Smooth muscle cell (in vitro differentiated cells): ENCODE measurements around the gene TSNAXIP1. TPM values are rescaled to one million over a fixed set of nuclear protein-coding genes. Genes with fewer than 3 reads are reported as not detected.

Experiments
- DNase-seq: peaks from one replicate; lab custom pipeline; 2025; ENCODE audit not compliant: unreplicated experiment; lab: John Stamatoyannopoulos, UW
- H2AFZ ChIP-seq: fragments of 200-600 bp; sonication (generic); 2 replicates; pipeline ENCODE4 v1.6.0; 2016; ENCODE audit warnings: antibody characterized with exemption, low read depth, mild to moderate bottlenecking
- H3F3A ChIP-seq: fragments of 200-600 bp; sonication (generic); 2 replicates; pipeline ENCODE4 v1.6.0; 2017; ENCODE audit warnings: antibody characterized with exemption, low read depth
- H3K27ac ChIP-seq: fragments of 200-600 bp; sonication (generic); 2 replicates; pipeline ENCODE4 v1.5.1; 2016; ENCODE audit warnings: low read depth, mild to moderate bottlenecking
- H3K27me3 ChIP-seq: fragments of 200-600 bp; sonication (generic); 2 replicates; pipeline ENCODE4 v1.6.1; 2016; ENCODE audit warnings: low read depth, mild to moderate bottlenecking
- H3K36me3 ChIP-seq: fragments of 200-600 bp; sonication (generic); 2 replicates; pipeline ENCODE4 v1.5.1; 2016; ENCODE audit warnings: low read depth
- H3K4me1 ChIP-seq: fragments of 200-600 bp; sonication (generic); 2 replicates; pipeline ENCODE4 v1.5.1; 2016; ENCODE audit warnings: low read depth
- H3K4me2 ChIP-seq: fragments of 200-600 bp; sonication (generic); 2 replicates; pipeline ENCODE4 v1.6.0; 2016; ENCODE audit warnings: mild to moderate bottlenecking
- H3K4me3 ChIP-seq: fragments of 200-600 bp; sonication (generic); 2 replicates; pipeline ENCODE4 v1.5.1; 2016; ENCODE audit warnings: mild to moderate bottlenecking
- H3K79me2 ChIP-seq: fragments of 200-600 bp; sonication (generic); 2 replicates; pipeline ENCODE4 v1.6.0; 2016; ENCODE audit warnings: low read depth, mild to moderate bottlenecking
- H3K9ac ChIP-seq: fragments of 200-600 bp; sonication (generic); 2 replicates; pipeline ENCODE4 v1.6.0; 2016; ENCODE audit warnings: low read depth
- H3K9me3 ChIP-seq: fragments of 200-600 bp; sonication (generic); replicated peaks from 2 replicates; pipeline ENCODE4 v1.5.1; 2016; ENCODE audit warnings: low read depth
- H4K20me1 ChIP-seq: fragments of 200-600 bp; sonication (generic); 2 replicates; pipeline ENCODE4 v1.6.0; 2016; ENCODE audit warnings: low read depth
- WGBS: methylation state at CpG from one replicate; pipeline ENCODE4 v1.1.7; 2016; ENCODE audit warnings: low lambda C conversion rate; 5-methylcytosine and 5-hydroxymethylcytosine counted together
- polyA plus RNA-seq: library from polyadenylated mRNA; unstranded; fragments of >200 nt; fragmentation: Nextera tagmentation; extraction: Ambion mirVana; gene quantifications from 2 replicates; pipeline ENCODE4 v1.2.1, GENCODE V29; 2016
- total RNA-seq: library from RNA; depleted of rRNA; stranded (reverse); fragments of >200 nt; gene quantifications from 2 replicates; pipeline ENCODE4 v1.2.3, GENCODE V29; 2014
- TF ChIP-seq, protein P1 (sequence below): fragments of 200-600 bp; sonication (generic); IDR thresholded peaks from 2 replicates; pipeline ENCODE4 v1.5.1; 2017; ENCODE audit warnings: borderline replicate concordance, mild to moderate bottlenecking, antibody characterized with exemption; ENCODE audit not compliant: insufficient read depth, poor library complexity, severe bottlenecking

Gene TSNAXIP1
- total and polyA plus RNA-seq, 2 experiments from 2014 or later = 0.18 to 1.0 TPM

DNA sequence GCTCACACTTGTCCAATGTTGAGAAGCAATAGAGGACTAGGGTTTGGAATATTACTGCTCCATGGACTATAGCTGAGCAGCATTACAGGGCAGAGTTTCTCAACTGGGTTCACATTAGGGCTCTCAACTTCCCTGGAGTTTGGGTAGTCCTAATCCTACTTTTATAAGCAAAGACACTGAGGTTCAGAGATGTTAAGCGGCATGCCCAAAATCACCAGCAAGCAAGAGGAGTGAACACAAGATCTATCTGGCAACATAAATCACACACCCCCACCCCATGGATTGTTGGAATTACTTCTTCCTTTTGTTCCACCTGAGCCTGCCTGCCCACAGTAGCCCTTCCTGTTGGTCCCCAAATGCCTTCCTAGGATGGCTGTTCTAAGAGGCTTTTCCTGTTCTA, 5.2 kb downstream of the TSNAXIP1 start:
- no peaks in the 10 kb centered on the region for H3K27me3 ChIP-seq
- H3K27ac ChIP-seq = no peak overlapping the region
- no peaks in the 10 kb centered on the region for H3K79me2 ChIP-seq
- DNase-seq = no peak
- no peaks in the 10 kb centered on the region for H3K36me3 ChIP-seq
- no peak overlapping the region for H3K4me3 ChIP-seq
- H3K4me2 ChIP-seq = no peak overlapping the region
- no peak overlapping the region for H2AFZ ChIP-seq
- TF ChIP-seq, protein P1, sequence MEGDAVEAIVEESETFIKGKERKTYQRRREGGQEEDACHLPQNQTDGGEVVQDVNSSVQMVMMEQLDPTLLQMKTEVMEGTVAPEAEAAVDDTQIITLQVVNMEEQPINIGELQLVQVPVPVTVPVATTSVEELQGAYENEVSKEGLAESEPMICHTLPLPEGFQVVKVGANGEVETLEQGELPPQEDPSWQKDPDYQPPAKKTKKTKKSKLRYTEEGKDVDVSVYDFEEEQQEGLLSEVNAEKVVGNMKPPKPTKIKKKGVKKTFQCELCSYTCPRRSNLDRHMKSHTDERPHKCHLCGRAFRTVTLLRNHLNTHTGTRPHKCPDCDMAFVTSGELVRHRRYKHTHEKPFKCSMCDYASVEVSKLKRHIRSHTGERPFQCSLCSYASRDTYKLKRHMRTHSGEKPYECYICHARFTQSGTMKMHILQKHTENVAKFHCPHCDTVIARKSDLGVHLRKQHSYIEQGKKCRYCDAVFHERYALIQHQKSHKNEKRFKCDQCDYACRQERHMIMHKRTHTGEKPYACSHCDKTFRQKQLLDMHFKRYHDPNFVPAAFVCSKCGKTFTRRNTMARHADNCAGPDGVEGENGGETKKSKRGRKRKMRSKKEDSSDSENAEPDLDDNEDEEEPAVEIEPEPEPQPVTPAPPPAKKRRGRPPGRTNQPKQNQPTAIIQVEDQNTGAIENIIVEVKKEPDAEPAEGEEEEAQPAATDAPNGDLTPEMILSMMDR = no peak
- no peaks in the 10 kb centered on the region for H4K20me1 ChIP-seq
- 100% methylated on average over 1 of the region's 1 CpG for WGBS
- no peak overlapping the region for H3K9ac ChIP-seq
- no peaks in the 10 kb centered on the region for H3K4me1 ChIP-seq
- H3F3A ChIP-seq = no peaks in the 10 kb centered on the region
- no peaks in the 10 kb centered on the region for H3K9me3 ChIP-seq

DNA sequence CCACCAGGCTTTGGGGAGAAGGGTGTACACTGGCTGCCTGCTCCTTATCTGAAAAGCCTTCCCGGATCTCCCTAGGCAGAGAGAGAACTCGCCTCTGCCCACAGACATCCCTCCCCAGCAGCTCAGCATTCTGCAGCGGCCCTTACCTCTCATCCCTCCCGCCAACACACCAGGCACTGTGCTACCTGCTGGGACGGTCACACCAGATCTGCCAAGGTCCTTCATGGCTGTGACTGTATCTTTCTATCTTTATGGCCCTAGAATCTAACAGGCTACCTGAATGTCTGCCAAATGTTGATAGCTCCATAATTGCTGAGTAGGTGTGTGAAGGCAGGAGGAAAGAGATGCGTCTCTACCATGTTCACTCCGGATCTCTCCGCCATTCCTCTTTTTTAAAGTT, 7.9 kb downstream of the TSNAXIP1 start:
- no peak for DNase-seq
- Histone ChIP-seq H3K9ac (no peak overlapping the region), H3K4me1 (no peaks in the 10 kb centered on the region), H4K20me1 (no peaks in the 10 kb centered on the region), H3K27me3 (no peaks in the 10 kb centered on the region), H3K4me2 (no peak overlapping the region), H2AFZ (no peak overlapping the region), H3K9me3 (no peaks in the 10 kb centered on the region), H3K79me2 (no peaks in the 10 kb centered on the region), H3F3A (no peaks in the 10 kb centered on the region), H3K27ac (no peak overlapping the region), H3K36me3 (no peaks in the 10 kb centered on the region), H3K4me3 (no peak overlapping the region)
- WGBS = 84% methylated on average over 8 of the region's 8 CpGs
- TF ChIP-seq, protein P1 = no peak

DNA sequence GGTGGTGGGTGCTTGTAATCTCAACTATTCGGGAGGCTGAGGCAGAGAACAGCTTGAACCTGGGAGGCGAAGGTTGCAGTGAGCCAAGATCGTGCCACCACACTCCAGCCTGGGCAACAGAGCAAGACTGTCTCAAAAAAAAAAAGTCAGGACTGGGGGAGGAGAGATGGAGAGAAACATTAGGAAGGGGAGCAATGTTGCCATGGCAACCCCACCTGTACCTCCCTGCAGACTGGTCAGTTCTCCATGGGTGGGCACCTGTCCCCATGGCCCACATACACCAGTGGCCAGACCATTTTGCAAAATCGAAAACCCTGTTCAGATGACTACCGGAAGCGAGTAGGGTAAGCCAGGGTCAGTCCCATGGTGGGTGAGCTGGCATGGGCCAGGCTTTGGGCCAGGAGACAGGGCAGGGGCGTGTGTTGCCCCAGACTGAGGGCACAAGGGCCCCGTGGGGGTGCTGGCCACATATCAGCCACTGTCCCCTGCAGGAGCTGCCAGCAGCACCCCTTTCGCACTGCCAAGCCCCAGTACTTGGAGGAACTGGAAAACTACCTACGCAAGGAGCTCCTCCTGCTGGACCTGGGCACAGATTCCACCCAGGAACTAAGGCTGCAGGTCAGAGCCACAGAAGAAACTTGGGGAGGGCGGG, 14.0 kb downstream of the TSNAXIP1 start:
- H3K36me3 ChIP-seq = no peaks in the 10 kb centered on the region
- H3K9me3 ChIP-seq = no peaks in the 10 kb centered on the region
- H3K4me3 ChIP-seq = no peak overlapping the region
- no peaks in the 10 kb centered on the region for H3K4me1 ChIP-seq
- H3K79me2 ChIP-seq = no peaks in the 10 kb centered on the region
- no peak overlapping the region for H3K4me2 ChIP-seq
- no peak overlapping the region for H3K9ac ChIP-seq
- TF ChIP-seq, protein P1 = no peak
- no peak overlapping the region for H3K27ac ChIP-seq
- no peak for DNase-seq
- 94% methylated on average over 11 of the region's 11 CpGs for WGBS
- H4K20me1 ChIP-seq = no peaks in the 10 kb centered on the region
- H3F3A ChIP-seq = no peaks in the 10 kb centered on the region
- no peak overlapping the region for H2AFZ ChIP-seq
- no peaks in the 10 kb centered on the region for H3K27me3 ChIP-seq

DNA sequence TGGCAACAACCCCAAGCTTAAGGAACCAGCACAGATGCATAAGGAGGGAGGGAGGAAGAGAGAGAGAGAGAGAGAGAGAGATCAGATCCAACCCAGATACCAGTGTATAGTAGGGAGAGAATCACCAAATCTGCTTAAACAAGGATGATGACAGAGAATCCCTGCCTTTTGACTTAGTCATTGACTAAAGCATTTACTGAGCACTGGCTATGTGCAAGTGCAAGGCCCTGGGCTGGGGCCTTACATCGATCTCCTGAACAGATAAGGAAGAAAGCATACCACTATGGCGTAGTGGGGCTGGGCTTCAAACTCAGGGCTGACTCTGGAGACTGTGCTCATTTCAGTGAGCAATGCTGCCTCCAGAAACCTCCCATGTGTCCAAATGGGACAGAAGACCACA, 15.8 kb downstream of the TSNAXIP1 start:
- no peaks in the 10 kb centered on the region for H3K79me2 ChIP-seq
- no peak overlapping the region for H3K4me2 ChIP-seq
- no peaks in the 10 kb centered on the region for H3K27me3 ChIP-seq
- H3K4me1 ChIP-seq = no peaks in the 10 kb centered on the region
- no peak for DNase-seq
- H3K27ac ChIP-seq = no peak overlapping the region
- no peaks in the 10 kb centered on the region for H4K20me1 ChIP-seq
- no peak overlapping the region for H2AFZ ChIP-seq
- H3F3A ChIP-seq = no peaks in the 10 kb centered on the region
- 49% methylated on average over 2 of the region's 2 CpGs for WGBS
- H3K9ac ChIP-seq = no peak overlapping the region
- H3K36me3 ChIP-seq = no peaks in the 10 kb centered on the region
- H3K9me3 ChIP-seq = no peaks in the 10 kb centered on the region
- no peak overlapping the region for H3K4me3 ChIP-seq
- TF ChIP-seq, protein P1 = no peak
